Liver (tissue), 9 donors: ENCODE measurements around the gene LYG1. TPM values are rescaled to one million over a fixed set of nuclear protein-coding genes. Genes with fewer than 3 reads are reported as not detected.
"Not testable (repeated sequence)": the region's sequence is repeated elsewhere in the genome, so short reads cannot be mapped to it uniquely, and the experiment has no call there.

Experiments
- DNase-seq: peaks from one replicate; pipeline ENCODE4 v3.0.0-alpha.2; 2017; ENCODE audit warnings: low spot score
- H3K27ac ChIP-seq, 2 donors: one replicate each; pipeline ENCODE4 v1.7.0; 2013; ENCODE audit warnings: inconsistent platforms in 2 of 2, low read length in 2 of 2, control low read depth in 1 of 2, low read depth in 1 of 2, mild to moderate bottlenecking in 1 of 2
- H3K27me3 ChIP-seq, 4 donors: one replicate each; pipeline versions ENCODE4 v1.6.1 to v1.7.0; 2013; ENCODE audit warnings: low read length in 3 of 4, inconsistent platforms in 1 of 4, mild to moderate bottlenecking in 1 of 4, moderate library complexity in 1 of 4; ENCODE audit not compliant: control insufficient read depth in 4 of 4, insufficient read depth in 4 of 4
- H3K36me3 ChIP-seq, 4 donors: one replicate each; pipeline versions ENCODE4 v1.6.1 to v1.7.0; 2013; ENCODE audit warnings: low read length in 3 of 4, mild to moderate bottlenecking in 3 of 4, low read depth in 1 of 4, moderate library complexity in 1 of 4; ENCODE audit not compliant: control insufficient read depth in 4 of 4, insufficient read depth in 3 of 4
- H3K4me1 ChIP-seq, 4 donors: one replicate each; pipeline versions ENCODE4 v1.6.1 to v1.7.0; 2013; ENCODE audit warnings: low read length in 3 of 4, mild to moderate bottlenecking in 3 of 4, moderate library complexity in 1 of 4; ENCODE audit not compliant: control insufficient read depth in 4 of 4, insufficient read depth in 4 of 4
- H3K4me3 ChIP-seq, 3 donors: one replicate each; pipeline versions ENCODE4 v1.6.1 to v1.7.0; 2013; ENCODE audit warnings: low read length in 3 of 3, control low read depth in 1 of 3, low read depth in 1 of 3, mild to moderate bottlenecking in 1 of 3
- H3K9ac ChIP-seq, 2 donors: one replicate each; pipeline ENCODE4 v1.7.0; 2013; ENCODE audit warnings: low read length in 2 of 2, mild to moderate bottlenecking in 2 of 2, moderate library complexity in 2 of 2, control low read depth in 1 of 2, low read depth in 1 of 2
- H3K9me3 ChIP-seq, 4 donors: one replicate each; pipeline versions ENCODE4 v1.6.1 to v1.7.0; 2013; ENCODE audit warnings: low read length in 3 of 4; ENCODE audit not compliant: control insufficient read depth in 4 of 4
- EGR1 ChIP-seq, 2 donors: IDR thresholded peaks; 2 replicates each; pipeline ENCODE4 v1.6.1; 2016 to 2018; ENCODE audit warnings: antibody characterized with exemption in 2 of 2, low read depth in 2 of 2
- FOXA1 ChIP-seq: IDR thresholded peaks from 2 replicates; pipeline ENCODE4 v1.6.1; 2016; ENCODE audit warnings: antibody characterized with exemption
- FOXA2 ChIP-seq: IDR thresholded peaks from 2 replicates; pipeline ENCODE4 v1.6.1; 2016; ENCODE audit warnings: antibody characterized with exemption
- GABPA ChIP-seq, 2 donors: IDR thresholded peaks in 1 of 2; conservative IDR thresholded peaks in 1 of 2; 2 replicates each; pipeline ENCODE4 v1.6.1; 2016; ENCODE audit warnings: antibody characterized with exemption in 2 of 2, mild to moderate bottlenecking in 1 of 2, moderate library complexity in 1 of 2
- HNF4A ChIP-seq, 2 donors: conservative IDR thresholded peaks; 2 replicates each; pipeline ENCODE4 v1.6.1; 2016; ENCODE audit warnings: antibody characterized with exemption in 2 of 2, mild to moderate bottlenecking in 2 of 2
- HNF4G ChIP-seq: IDR thresholded peaks from 2 replicates; pipeline ENCODE4 v1.6.1; 2016; ENCODE audit warnings: antibody characterized with exemption
- JUND ChIP-seq, 2 donors: IDR thresholded peaks; 2 replicates each; pipeline ENCODE4 v1.6.1; 2016; ENCODE audit warnings: antibody characterized with exemption in 2 of 2
- NR2F2 ChIP-seq: IDR thresholded peaks from 2 replicates; pipeline ENCODE4 v1.6.1; 2016; ENCODE audit warnings: antibody characterized with exemption
- RAD21 ChIP-seq, 2 donors: IDR thresholded peaks; 2 replicates each; pipeline ENCODE4 v1.6.1; 2016; ENCODE audit warnings: antibody characterized with exemption in 2 of 2, mild to moderate bottlenecking in 2 of 2
- RXRA ChIP-seq, 2 donors: IDR thresholded peaks; 2 replicates each; pipeline ENCODE4 v1.6.1; 2017 to 2018; ENCODE audit warnings: antibody characterized with exemption in 2 of 2, mild to moderate bottlenecking in 1 of 2
- SP1 ChIP-seq: IDR thresholded peaks from 2 replicates; pipeline ENCODE4 v1.6.1; 2018; ENCODE audit warnings: antibody characterized with exemption, mild to moderate bottlenecking
- TAF1 ChIP-seq: conservative IDR thresholded peaks from 2 replicates; pipeline ENCODE4 v1.6.1; 2016; ENCODE audit warnings: antibody characterized with exemption, mild to moderate bottlenecking
- YY1 ChIP-seq: IDR thresholded peaks from 2 replicates; pipeline ENCODE4 v1.6.1; 2016; ENCODE audit warnings: antibody characterized with exemption, mild to moderate bottlenecking
- WGBS: extraction: QIAGEN DNeasy Blood & Tissue Kit; methylation state at CpG from one replicate; pipeline ENCODE4 v1.1.7; 2013; 5-methylcytosine and 5-hydroxymethylcytosine counted together
- polyA plus RNA-seq, 2 donors: library from polyadenylated mRNA; stranded (reverse) in 1 of 2; unstranded in 1 of 2; fragments of 200-250 nt in 1 of 2; fragments of >200 nt in 1 of 2; fragmentation: Nextera tagmentation in 1 of 2; extraction: Ambion mirVana in 1 of 2; gene quantifications; one replicate each; pipeline versions ENCODE4 v1.2.1 to v1.2.3, GENCODE V29; 2013 to 2015
- total RNA-seq, 2 donors: library from RNA; depleted of rRNA; stranded (reverse); fragments of >200 nt; gene quantifications; one replicate each; pipeline ENCODE4 v1.2.3, GENCODE V29; 2014
- TF ChIP-seq, protein P1 (sequence below): IDR thresholded peaks from 2 replicates; pipeline ENCODE4 v1.6.1; 2016; ENCODE audit warnings: antibody characterized with exemption
- TF ChIP-seq, protein P2 (sequence below): IDR thresholded peaks from 2 replicates; pipeline ENCODE4 v1.6.1; 2016; ENCODE audit warnings: antibody characterized with exemption
- TF ChIP-seq, protein P3 (sequence below): IDR thresholded peaks from 2 replicates; pipeline ENCODE4 v1.6.1; 2016; ENCODE audit warnings: antibody characterized with exemption, mild to moderate bottlenecking
- TF ChIP-seq, protein P4 (sequence below): IDR thresholded peaks from 2 replicates; pipeline ENCODE4 v1.6.1; 2016; ENCODE audit warnings: antibody characterized with exemption
- TF ChIP-seq, protein P5 (sequence below): fragments of 150-350 bp; IDR thresholded peaks from 2 replicates; pipeline ENCODE4 v1.5.1; 2017; ENCODE audit warnings: improper control_type of control experiment, low read depth, low read length; ENCODE audit not compliant: missing input control
- donor health status: healthy.
- donor health status: healthy.
- donor health status: healthy.
- donor health status: healthy.
- donor health status: healthy.

The LYG1 gene
- total RNA-seq (under 1 TPM; 0.14 to 0.59 TPM), polyA plus RNA-seq (under 1 TPM; 0.52 to 0.85 TPM)

DNA sequence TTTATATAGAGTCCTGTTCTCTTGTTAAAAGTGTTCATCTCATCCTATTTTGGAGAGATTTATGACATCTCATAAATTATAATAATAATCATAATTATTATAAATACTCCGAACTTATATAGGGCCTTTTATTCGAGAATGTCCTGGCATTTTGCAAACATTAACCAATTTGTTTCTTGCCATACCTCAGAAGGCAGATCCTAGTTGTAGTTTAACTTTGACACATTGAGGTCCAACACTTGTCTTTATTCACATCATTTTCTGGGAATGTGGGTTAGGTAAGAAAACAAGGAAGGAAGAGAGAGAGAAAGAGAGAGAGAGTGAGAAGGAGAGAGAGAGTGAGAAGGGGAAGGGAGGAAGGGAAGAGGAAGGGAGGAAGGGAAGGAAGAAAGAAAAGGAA, at the start of gene LYG1:
Gene LYG1 (minus strand): TSS at position 101 of the 400 bp plus-strand sequence. CDS start 5,527 bp downstream, outside the sequence.
- H3K4me1 ChIP-seq, DNase-seq, H3K9ac ChIP-seq, H3K36me3 ChIP-seq, H3K4me3 ChIP-seq, H3K27ac ChIP-seq, H3K27me3 ChIP-seq, H3K9me3 ChIP-seq: not testable (repeated sequence)
- 88% methylated on average over 2 of the region's 2 CpGs for WGBS

DNA sequence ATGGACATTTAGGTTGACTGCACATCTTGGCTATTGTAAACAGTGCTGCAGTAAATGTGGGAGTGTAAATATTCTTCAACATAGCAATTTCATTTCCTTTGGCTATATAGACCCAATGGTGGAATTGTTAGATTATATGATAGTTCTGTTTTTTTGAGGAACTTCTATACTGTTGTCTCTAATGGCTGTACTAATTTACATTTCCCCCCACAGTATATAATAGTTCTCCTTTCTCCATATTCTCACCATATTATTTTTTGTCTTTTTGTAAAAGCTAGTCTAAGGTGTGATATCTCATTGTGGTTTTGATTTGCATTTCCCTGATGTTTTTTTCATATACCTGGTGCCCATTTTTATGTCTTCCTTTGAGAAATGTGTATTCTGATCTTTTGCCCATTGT, 49.2 kb upstream of the LYG1 start:
- no peaks in the 10 kb centered on the region for H3K9me3 ChIP-seq
- no peak overlapping the region for H3K27ac ChIP-seq
- H3K4me1 ChIP-seq = peaks cover 0 to 1% (median 0%) of the 10 kb centered on the region in 4 donors
- no peak overlapping the region for H3K4me3 ChIP-seq
- no peaks in the 10 kb centered on the region for H3K27me3 ChIP-seq
- H3K36me3 ChIP-seq = no peaks in the 10 kb centered on the region
- TF ChIP-seq HNF4G = no peak
- TF ChIP-seq RXRA (IDR thresholded peaks at IDR 0.05) = no peak
- no peak for TF ChIP-seq JUND (IDR thresholded peaks at IDR 0.05)
- TF ChIP-seq SP1 = no peak
- no peak for TF ChIP-seq EGR1 (IDR thresholded peaks at IDR 0.05; ENCODE audit: low read depth in 2 of 2)
- no peak for TF ChIP-seq GABPA (IDR thresholded peaks at IDR 0.05 in 1 of 2, conservative IDR thresholded peaks at IDR 0.05 in 1 of 2)
- no peak for TF ChIP-seq FOXA1
- TF ChIP-seq, protein P1, sequence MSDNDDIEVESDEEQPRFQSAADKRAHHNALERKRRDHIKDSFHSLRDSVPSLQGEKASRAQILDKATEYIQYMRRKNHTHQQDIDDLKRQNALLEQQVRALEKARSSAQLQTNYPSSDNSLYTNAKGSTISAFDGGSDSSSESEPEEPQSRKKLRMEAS = no peak
- TF ChIP-seq, protein P2, sequence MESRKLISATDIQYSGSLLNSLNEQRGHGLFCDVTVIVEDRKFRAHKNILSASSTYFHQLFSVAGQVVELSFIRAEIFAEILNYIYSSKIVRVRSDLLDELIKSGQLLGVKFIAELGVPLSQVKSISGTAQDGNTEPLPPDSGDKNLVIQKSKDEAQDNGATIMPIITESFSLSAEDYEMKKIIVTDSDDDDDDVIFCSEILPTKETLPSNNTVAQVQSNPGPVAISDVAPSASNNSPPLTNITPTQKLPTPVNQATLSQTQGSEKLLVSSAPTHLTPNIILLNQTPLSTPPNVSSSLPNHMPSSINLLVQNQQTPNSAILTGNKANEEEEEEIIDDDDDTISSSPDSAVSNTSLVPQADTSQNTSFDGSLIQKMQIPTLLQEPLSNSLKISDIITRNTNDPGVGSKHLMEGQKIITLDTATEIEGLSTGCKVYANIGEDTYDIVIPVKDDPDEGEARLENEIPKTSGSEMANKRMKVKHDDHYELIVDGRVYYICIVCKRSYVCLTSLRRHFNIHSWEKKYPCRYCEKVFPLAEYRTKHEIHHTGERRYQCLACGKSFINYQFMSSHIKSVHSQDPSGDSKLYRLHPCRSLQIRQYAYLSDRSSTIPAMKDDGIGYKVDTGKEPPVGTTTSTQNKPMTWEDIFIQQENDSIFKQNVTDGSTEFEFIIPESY = no peak
- TF ChIP-seq HNF4A (conservative IDR thresholded peaks at IDR 0.05) = no peak
- TF ChIP-seq, protein P3, sequence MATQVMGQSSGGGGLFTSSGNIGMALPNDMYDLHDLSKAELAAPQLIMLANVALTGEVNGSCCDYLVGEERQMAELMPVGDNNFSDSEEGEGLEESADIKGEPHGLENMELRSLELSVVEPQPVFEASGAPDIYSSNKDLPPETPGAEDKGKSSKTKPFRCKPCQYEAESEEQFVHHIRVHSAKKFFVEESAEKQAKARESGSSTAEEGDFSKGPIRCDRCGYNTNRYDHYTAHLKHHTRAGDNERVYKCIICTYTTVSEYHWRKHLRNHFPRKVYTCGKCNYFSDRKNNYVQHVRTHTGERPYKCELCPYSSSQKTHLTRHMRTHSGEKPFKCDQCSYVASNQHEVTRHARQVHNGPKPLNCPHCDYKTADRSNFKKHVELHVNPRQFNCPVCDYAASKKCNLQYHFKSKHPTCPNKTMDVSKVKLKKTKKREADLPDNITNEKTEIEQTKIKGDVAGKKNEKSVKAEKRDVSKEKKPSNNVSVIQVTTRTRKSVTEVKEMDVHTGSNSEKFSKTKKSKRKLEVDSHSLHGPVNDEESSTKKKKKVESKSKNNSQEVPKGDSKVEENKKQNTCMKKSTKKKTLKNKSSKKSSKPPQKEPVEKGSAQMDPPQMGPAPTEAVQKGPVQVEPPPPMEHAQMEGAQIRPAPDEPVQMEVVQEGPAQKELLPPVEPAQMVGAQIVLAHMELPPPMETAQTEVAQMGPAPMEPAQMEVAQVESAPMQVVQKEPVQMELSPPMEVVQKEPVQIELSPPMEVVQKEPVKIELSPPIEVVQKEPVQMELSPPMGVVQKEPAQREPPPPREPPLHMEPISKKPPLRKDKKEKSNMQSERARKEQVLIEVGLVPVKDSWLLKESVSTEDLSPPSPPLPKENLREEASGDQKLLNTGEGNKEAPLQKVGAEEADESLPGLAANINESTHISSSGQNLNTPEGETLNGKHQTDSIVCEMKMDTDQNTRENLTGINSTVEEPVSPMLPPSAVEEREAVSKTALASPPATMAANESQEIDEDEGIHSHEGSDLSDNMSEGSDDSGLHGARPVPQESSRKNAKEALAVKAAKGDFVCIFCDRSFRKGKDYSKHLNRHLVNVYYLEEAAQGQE = no peak
- TF ChIP-seq YY1 = no peak
- TF ChIP-seq, protein P4, sequence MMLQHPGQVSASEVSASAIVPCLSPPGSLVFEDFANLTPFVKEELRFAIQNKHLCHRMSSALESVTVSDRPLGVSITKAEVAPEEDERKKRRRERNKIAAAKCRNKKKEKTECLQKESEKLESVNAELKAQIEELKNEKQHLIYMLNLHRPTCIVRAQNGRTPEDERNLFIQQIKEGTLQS = no peak
- no peak for TF ChIP-seq TAF1
- TF ChIP-seq FOXA2 = no peak
- TF ChIP-seq RAD21 (IDR thresholded peaks at IDR 0.05) = no peak
- TF ChIP-seq, protein P5, sequence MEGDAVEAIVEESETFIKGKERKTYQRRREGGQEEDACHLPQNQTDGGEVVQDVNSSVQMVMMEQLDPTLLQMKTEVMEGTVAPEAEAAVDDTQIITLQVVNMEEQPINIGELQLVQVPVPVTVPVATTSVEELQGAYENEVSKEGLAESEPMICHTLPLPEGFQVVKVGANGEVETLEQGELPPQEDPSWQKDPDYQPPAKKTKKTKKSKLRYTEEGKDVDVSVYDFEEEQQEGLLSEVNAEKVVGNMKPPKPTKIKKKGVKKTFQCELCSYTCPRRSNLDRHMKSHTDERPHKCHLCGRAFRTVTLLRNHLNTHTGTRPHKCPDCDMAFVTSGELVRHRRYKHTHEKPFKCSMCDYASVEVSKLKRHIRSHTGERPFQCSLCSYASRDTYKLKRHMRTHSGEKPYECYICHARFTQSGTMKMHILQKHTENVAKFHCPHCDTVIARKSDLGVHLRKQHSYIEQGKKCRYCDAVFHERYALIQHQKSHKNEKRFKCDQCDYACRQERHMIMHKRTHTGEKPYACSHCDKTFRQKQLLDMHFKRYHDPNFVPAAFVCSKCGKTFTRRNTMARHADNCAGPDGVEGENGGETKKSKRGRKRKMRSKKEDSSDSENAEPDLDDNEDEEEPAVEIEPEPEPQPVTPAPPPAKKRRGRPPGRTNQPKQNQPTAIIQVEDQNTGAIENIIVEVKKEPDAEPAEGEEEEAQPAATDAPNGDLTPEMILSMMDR = no peak
- no peak for TF ChIP-seq NR2F2
- no peak overlapping the region for H3K9ac ChIP-seq
- DNase-seq = no peak
